Kidney (tissue), 14 donors: ENCODE results near the gene UBASH3A. TPM values are rescaled to one million over a fixed set of nuclear protein-coding genes. Genes with fewer than 3 reads are reported as not detected.

Experiments
- DNase-seq, 5 donors: peaks; one replicate each; pipeline ENCODE4 v3.0.0-alpha.2; 2013 to 2020
- FAIRE-seq: peaks from 2 replicates; lab custom pipeline; 2012; peaks lifted over from hg19 to GRCh38; lab: Jason Lieb, UNC
- H3K27ac ChIP-seq, 2 donors: one replicate each; pipeline ENCODE4 v1.7.0; 2013; ENCODE audit warnings: low read depth in 2 of 2, low read length in 2 of 2, inconsistent platforms in 1 of 2
- H3K27me3 ChIP-seq: one replicate; pipeline ENCODE4 v1.7.1; 2013; ENCODE audit warnings: low read length, inconsistent platforms; ENCODE audit not compliant: control insufficient read depth, insufficient read depth
- H3K36me3 ChIP-seq, 3 donors: one replicate each; pipeline versions ENCODE4 v1.7.0 to v1.7.1; 2013; ENCODE audit warnings: low read length in 3 of 3, control low read depth in 1 of 3, inconsistent platforms in 1 of 3; ENCODE audit not compliant: insufficient read depth in 3 of 3, control insufficient read depth in 2 of 3
- H3K4me1 ChIP-seq, 3 donors: one replicate each; pipeline versions ENCODE4 v1.7.0 to v1.7.1; 2013; ENCODE audit warnings: low read length in 3 of 3, inconsistent platforms in 1 of 3, low read depth in 1 of 3; ENCODE audit not compliant: control insufficient read depth in 2 of 3, insufficient read depth in 2 of 3
- H3K4me3 ChIP-seq, 3 donors: one replicate each; pipeline versions ENCODE4 v1.7.0 to v1.8.1; 2013; ENCODE audit warnings: low read length in 3 of 3, control low read depth in 1 of 3, inconsistent platforms in 1 of 3
- H3K9ac ChIP-seq, 3 donors: one replicate each; pipeline versions ENCODE4 v1.7.0 to v1.7.1; 2013; ENCODE audit warnings: low read length in 3 of 3, control low read depth in 1 of 3, inconsistent platforms in 1 of 3
- H3K9me3 ChIP-seq, 3 donors: one replicate each; pipeline versions ENCODE4 v1.7.0 to v1.7.1; 2013; ENCODE audit warnings: low read length in 3 of 3, control low read depth in 1 of 3, inconsistent platforms in 1 of 3; ENCODE audit not compliant: control insufficient read depth in 2 of 3, insufficient read depth in 1 of 3
- intact Hi-C: fragments of 100-400 bp; cut with DNase I; formaldehyde crosslinking; loops from one replicate; pipeline ENCODE4 v1.11.1; 2022
- polyA plus RNA-seq: library from polyadenylated mRNA; stranded (reverse); fragments of 350-450 nt; fragmentation: Illumina TruSeq; extraction: RNeasy Lipid Tissue Mini Kit (QIAGEN cat#74804); gene quantifications from one replicate; pipeline ENCODE4 v1.2.3, GENCODE V29; 2014; ENCODE audit warnings: low read depth, low replicate concordance; ENCODE audit not compliant: insufficient read depth
- total RNA-seq: library from RNA; stranded (reverse); fragmentation: NEBNext Ultra II Directional; extraction: Animal tissue kit (Norgen Biotek cat#: 25700); gene quantifications from one replicate; pipeline ENCODE4 v1.2.1, GENCODE V29; 2021
- TF ChIP-seq, protein P1 (sequence below): IDR thresholded peaks from 3 replicates; pipeline ENCODE4 v1.5.1; 2012; ENCODE audit warnings: mild to moderate bottlenecking, moderate library complexity, borderline replicate concordance; ENCODE audit not compliant: insufficient read depth; ENCODE audit errors: extremely low read depth
- donor health status: control.
- donor health status: control.
- donor health status: control.
- donor health status: control.
- donor health status: control.
- donor health status: DM: yes; HTN: yes; CAD: no.
- donor health status: Normal renal cell carcinoma (clear cell type).

The UBASH3A gene
- total and polyA plus RNA-seq, 2 donors from 2014 or later = 2.7 TPM; not detected in 1

DNA sequence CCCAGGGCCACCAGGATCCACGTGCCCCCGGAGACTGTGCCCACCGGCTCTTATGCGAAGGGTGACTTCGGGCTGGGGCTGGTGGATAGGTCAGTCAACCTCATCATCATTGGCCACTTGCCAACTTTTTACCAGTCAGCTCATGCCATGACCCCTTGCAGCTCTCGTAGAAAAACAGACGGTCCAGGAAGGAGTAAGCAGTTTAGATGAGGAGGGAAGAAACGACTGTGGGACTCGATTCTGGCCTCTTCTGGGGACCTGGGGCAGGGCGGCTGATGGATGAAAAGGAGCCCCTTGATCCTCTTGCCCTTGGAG is 41.0 kb downstream of the UBASH3A start:
- Histone ChIP-seq H3K27me3 (no peaks in the 10 kb centered on the region), H3K9me3 (peaks cover 0 to 1% (median 0%) of the 10 kb centered on the region in 3 donors), H3K4me1 (no peaks in the 10 kb centered on the region), H3K9ac (no peak overlapping the region), H3K36me3 (no peaks in the 10 kb centered on the region), H3K27ac (no peak overlapping the region), H3K4me3 (no peak overlapping the region)
- FAIRE-seq (no peak), DNase-seq (no peak)
- intact Hi-C loops = loop anchor here (10.0 kb wide), 1 partner anchor 110 kb away; no protein-coding TSS in a partner anchor
- TF ChIP-seq, protein P1, sequence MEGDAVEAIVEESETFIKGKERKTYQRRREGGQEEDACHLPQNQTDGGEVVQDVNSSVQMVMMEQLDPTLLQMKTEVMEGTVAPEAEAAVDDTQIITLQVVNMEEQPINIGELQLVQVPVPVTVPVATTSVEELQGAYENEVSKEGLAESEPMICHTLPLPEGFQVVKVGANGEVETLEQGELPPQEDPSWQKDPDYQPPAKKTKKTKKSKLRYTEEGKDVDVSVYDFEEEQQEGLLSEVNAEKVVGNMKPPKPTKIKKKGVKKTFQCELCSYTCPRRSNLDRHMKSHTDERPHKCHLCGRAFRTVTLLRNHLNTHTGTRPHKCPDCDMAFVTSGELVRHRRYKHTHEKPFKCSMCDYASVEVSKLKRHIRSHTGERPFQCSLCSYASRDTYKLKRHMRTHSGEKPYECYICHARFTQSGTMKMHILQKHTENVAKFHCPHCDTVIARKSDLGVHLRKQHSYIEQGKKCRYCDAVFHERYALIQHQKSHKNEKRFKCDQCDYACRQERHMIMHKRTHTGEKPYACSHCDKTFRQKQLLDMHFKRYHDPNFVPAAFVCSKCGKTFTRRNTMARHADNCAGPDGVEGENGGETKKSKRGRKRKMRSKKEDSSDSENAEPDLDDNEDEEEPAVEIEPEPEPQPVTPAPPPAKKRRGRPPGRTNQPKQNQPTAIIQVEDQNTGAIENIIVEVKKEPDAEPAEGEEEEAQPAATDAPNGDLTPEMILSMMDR = no peak

DNA sequence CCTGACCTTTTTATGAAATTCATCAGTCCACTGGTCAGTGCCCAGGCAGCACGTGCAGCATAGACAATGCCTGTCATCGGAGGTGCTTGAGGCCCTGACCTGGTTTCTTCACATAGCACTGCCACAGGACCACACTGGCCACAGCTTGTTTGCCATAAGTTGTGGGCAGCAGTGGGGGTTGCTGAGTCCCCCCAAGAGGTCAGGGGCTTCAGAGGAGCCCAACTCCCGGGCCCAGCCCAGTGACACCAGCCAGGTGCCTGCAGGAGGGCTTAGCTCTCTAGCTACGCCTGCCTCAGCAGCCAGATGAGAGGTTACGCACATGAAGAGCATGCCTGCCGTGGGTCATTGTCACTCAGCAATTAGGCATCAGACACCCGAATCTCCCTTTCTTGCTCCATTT is 41.6 kb downstream of the UBASH3A start:
- peak in 1 of 5 donors; percentile 42 for DNase-seq
- no peaks in the 10 kb centered on the region for H3K27me3 ChIP-seq
- no peak overlapping the region for H3K27ac ChIP-seq
- H3K9ac ChIP-seq = no peak overlapping the region
- no peaks in the 10 kb centered on the region for H3K36me3 ChIP-seq
- H3K9me3 ChIP-seq = no peaks in the 10 kb centered on the region
- FAIRE-seq = no peak
- TF ChIP-seq, protein P1 = no peak
- intact Hi-C loops = loop anchor here (10.0 kb wide), 1 partner anchor 111 kb away; no protein-coding TSS in a partner anchor
- H3K4me3 ChIP-seq = no peak overlapping the region
- no peaks in the 10 kb centered on the region for H3K4me1 ChIP-seq

DNA sequence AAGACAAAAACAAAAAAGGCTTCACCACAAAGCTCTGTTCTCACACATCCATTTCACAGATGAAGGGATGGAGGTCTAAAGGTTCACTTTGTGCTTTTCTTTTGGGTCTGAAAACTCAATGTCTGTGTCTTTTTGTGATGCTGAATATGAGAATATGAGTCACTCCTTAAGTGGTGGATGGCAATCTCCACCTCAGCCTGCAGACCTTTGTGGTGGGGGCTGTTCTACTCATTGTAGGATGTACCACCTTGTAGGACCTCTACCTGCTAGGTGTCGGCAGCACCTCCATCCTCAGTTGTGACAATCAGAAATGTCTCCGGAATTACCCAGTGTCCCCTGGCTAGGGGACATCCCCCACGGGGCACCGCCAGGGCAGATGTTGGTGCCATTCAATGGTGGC is 42.8 kb downstream of the UBASH3A start:
- Histone ChIP-seq H3K9ac (no peak overlapping the region), H3K27me3 (no peaks in the 10 kb centered on the region), H3K4me1 (no peaks in the 10 kb centered on the region), H3K4me3 (no peak overlapping the region), H3K9me3 (no peaks in the 10 kb centered on the region), H3K27ac (no peak overlapping the region), H3K36me3 (no peaks in the 10 kb centered on the region)
- TF ChIP-seq, protein P1 = no peak
- intact Hi-C loops = loop anchor here (10.0 kb wide), 1 partner anchor 112 kb away; no protein-coding TSS in a partner anchor
- FAIRE-seq = no peak
- no peak for DNase-seq

DNA sequence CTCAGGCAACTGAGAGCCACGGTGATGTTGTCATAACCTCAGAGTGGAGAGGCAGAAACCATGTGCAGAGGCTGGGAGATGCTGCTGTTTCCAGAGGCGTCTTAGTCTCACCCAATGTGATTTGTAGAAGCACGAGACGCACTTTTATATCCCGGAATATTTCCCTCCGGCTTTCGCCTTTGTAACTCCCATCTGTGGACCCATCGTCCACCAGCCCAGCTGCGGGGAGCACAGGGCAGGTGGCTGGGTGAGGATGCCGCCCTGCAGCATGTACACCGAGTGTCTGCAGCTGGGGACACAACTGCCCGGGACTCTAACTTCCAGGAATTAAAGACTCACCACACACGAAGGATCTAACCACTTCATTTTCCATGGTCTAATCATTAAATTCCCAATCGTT is 43.5 kb downstream of the UBASH3A start:
- no peaks in the 10 kb centered on the region for H3K9me3 ChIP-seq
- H3K9ac ChIP-seq = no peak overlapping the region
- H3K27me3 ChIP-seq = no peaks in the 10 kb centered on the region
- no peak for FAIRE-seq
- H3K36me3 ChIP-seq = no peaks in the 10 kb centered on the region
- H3K4me3 ChIP-seq = no peak overlapping the region
- TF ChIP-seq, protein P1 = no peak
- no peak overlapping the region for H3K27ac ChIP-seq
- no peaks in the 10 kb centered on the region for H3K4me1 ChIP-seq
- DNase-seq = no peak
- intact Hi-C loops = loop anchor here (10.0 kb wide), 1 partner anchor 112 kb away; no protein-coding TSS in a partner anchor
